HG03175 (cell line): ENCODE results near the gene ZNF592.

Source experiments
- ATAC-seq: cut with Tn5 transposase; IDR thresholded peaks from one replicate; pipeline ENCODE4 v1.9.1; 2021; ENCODE audit warnings: mild to moderate bottlenecking, moderate library complexity; ENCODE audit not compliant: unreplicated experiment

ZNF592 gene

GRCh38 chr15:84824260-84825007 lies 76.0 kb downstream of the ZNF592 start:
- no peak for ATAC-seq

- no peak for ATAC-seq
These were observed 78.0 kb downstream of the ZNF592 start for GRCh38 chr15:84826369-84826823.

GRCh38 chr15:84827246-84827645 lies 78.9 kb downstream of the ZNF592 start:
- no peak for ATAC-seq

GRCh38 chr15:84828086-84828908 lies 79.9 kb downstream of the ZNF592 start:
- ATAC-seq: no peak

- ATAC-seq: no peak
These were observed 81.0 kb downstream of the ZNF592 start for GRCh38 chr15:84829428-84829827.

GRCh38 chr15:84830036-84830435 lies 81.6 kb downstream of the ZNF592 start:
- ATAC-seq: no peak

- no peak for ATAC-seq
These were observed 82.6 kb downstream of the ZNF592 start for GRCh38 chr15:84831028-84831427.

- ATAC-seq: no peak
These were observed 83.2 kb downstream of the ZNF592 start for GRCh38 chr15:84831613-84832012.

- ATAC-seq: no peak
These were observed 84.2 kb downstream of the ZNF592 start for GRCh38 chr15:84832448-84833040.

GRCh38 chr15:84833447-84834228 lies 85.2 kb downstream of the ZNF592 start:
- ATAC-seq: no peak

GRCh38 chr15:84834229-84834955 lies 86.0 kb downstream of the ZNF592 start:
- no peak for ATAC-seq

- ATAC-seq: no peak
These were observed 86.6 kb downstream of the ZNF592 start for GRCh38 chr15:84834969-84835368.

GRCh38 chr15:84835661-84836337 lies 87.4 kb downstream of the ZNF592 start:
- no peak for ATAC-seq

- ATAC-seq: no peak
These were observed 88.5 kb downstream of the ZNF592 start for GRCh38 chr15:84836844-84837243.

GRCh38 chr15:84839714-84840113 lies 91.3 kb downstream of the ZNF592 start:
- ATAC-seq: no peak

- no peak for ATAC-seq
These were observed 91.9 kb downstream of the ZNF592 start for GRCh38 chr15:84840255-84840654.

- no peak for ATAC-seq
These were observed 92.5 kb downstream of the ZNF592 start for GRCh38 chr15:84840741-84841429.

- no peak for ATAC-seq
These were observed 94.4 kb downstream of the ZNF592 start for GRCh38 chr15:84842781-84843180.

- no peak for ATAC-seq
These were observed 96.6 kb downstream of the ZNF592 start for GRCh38 chr15:84844964-84845363.
